Measurements from ENCODE around the gene CACNB4. TPM values are rescaled to one million over a fixed set of nuclear protein-coding genes. Genes with fewer than 3 reads are reported as not detected.

CACNB4 gene
- polyA plus RNA-seq, 1 of the 3 experiments (the other 2 are of a cell fraction) = 0.18 TPM

Small RNA genes lying within 50 kb of the gene (small RNA-seq; reads per million reads assigned to genes)
- 0 to 1.1 (median 0) reads per million in 7 experiments for gene RPL30P2

Other genes with a start within 250 kb of the CACNB4 start
- 6.9 and 10.1 TPM in 2 replicates for gene STAM2, start 76.7 kb upstream of the CACNB4 start, polyA plus RNA-seq (2012; rRNA removed)
- 14.5 and 16.1 TPM in 2 replicates for gene FMNL2, start 236.1 kb upstream of the CACNB4 start, polyA plus RNA-seq (2012; rRNA removed)

All from SK-N-SH (cell line).